ENCODE measurements around the gene PISD. TPM values are rescaled to one million over a fixed set of nuclear protein-coding genes. Genes with fewer than 3 reads are reported as not detected.
A peak's percentile ranks its signal among the peaks of the same experiment; 100 is the strongest.
"Not testable (repeated sequence)": the region's sequence is repeated elsewhere in the genome, so short reads cannot be mapped to it uniquely, and the experiment has no call there.

Gene PISD
- total RNA-seq, 2 donors from 2014 or later: 38.0 to 44.6 TPM

DNA sequence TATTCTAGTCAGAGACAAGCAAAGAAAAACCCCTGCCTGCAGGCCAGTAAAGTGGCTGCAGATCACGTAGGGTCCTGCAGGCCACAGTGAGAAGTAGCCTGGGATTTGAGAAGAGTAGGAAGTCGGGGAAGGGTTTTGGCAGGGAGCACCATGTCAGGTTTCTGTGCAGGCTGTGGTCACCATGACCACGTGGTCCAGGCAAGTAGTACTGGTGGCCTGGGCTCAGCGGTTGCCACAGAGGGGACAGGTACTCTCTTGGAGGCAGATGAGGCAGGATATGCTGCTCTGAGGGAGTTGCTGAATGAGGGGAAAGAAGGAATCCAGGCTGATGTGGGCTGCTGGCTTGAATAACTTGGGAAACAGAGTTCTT lies 46.5 kb downstream of the PISD start:
- intact Hi-C loops (cut with DNase I): no loop called here
- DNase-seq (ENCODE audit: low spot score): no peak

DNA sequence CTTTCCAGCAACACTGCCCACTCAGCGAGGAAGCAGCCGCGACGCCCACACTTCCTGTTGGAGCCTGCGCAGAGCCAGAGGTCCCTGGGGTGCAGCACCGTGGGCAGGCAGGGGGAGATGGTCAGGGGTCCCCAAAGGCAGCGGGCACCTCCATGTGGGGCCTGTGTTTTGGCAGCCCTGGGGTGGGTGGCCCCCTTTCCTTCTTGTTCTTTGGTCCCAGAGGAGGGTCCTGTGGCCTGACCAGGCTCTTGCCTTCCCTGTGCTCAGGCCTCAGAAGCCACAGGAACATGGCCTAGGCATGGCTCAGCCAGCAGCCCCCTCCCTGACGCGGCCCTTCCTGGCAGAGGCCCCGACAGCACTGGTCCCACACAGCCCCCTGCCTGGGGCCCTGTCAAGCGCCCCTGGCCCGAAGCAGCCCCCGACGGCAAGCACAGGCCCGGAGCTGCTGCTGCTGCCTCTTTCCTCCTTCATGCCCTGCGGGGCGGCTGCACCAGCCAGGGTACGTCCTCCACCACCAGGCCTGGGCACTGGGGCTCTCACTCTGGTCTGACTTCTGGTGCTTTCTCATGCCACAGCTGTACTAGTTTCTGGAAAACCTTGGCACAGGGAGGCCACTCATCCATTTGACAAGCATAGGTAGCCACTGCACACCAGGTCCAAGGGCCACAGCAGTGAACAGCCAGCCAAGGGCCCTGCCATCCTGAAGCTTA lies 47.1 kb downstream of the PISD start:
- intact Hi-C loops (cut with DNase I): no loop called here
- DNase-seq (ENCODE audit: low spot score): no peak

DNA sequence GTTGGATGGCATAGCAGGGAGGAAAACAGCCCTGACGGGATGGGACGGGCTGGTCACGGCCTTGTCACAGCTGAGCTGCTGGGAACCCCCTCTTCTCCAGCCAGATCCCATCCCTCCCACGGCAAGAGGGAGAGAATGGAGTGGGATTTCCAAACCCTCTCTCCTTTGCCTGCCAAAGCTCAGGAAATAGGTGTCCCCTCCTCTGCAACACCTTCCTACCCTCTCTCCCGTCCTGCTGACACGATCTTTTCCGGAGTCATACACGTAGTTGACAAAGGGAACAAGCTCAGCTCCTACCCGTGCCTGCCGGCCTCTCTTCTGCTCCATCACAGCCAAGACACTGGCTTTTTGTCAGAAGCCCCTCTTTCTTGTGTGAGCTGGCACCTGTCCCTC lies 48.1 kb downstream of the PISD start:
- DNase-seq (ENCODE audit: low spot score): no peak
- intact Hi-C loops (cut with DNase I): no loop called here

DNA sequence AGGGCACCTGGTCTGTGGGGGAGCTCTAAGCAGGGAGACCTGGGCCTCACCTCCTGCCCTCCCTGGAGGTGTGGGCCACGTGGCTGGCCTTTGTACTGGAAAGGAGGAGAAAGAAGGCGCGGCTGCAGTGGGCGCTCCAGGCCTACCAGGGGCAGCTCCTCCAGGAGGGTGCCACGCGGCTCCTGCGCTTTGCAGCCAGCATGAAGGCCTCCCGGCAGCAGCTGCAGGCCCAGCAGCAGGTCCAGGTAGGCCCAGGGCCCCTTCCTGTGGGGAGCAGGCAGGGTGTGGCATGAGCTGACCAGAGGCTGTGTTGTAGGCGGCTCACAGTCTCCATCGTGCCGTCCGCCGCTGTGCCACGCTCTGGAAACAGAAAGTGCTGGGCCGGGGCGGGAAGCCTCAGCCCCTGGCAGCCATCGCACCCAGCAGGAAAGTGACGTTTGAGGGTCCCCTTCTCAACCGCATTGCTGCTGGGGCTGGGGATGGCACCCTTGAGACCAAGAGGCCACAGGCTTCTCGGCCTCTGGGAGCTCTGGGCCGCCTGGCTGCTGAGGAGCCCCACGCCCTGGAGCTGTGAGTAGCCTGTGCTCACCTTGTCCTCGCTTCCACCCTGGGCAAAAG lies 48.6 kb downstream of the PISD start:
- DNase-seq (ENCODE audit: low spot score): no peak
- intact Hi-C loops (cut with DNase I): no loop called here

DNA sequence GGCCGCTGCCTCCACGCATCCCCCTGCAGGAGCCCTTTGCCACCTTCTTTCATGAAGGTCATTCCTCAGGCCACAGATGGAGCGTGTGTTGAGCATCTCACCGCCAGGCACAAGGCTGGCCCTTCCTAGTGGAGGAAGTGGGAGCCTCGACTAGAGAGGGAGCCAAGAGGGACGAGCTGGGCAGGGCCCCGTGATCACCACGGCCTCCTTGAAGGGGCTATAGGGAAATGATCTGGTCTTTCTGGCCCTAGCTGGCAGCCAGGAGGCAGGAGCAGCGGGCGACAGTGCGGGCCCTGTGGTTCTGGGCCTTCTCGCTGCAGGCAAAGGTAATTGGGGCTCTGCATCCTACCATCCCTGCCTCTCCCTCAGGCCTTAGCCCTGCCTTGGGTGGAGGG lies 49.1 kb downstream of the PISD start:
- no peak for DNase-seq (ENCODE audit: low spot score)
- intact Hi-C loops (cut with DNase I): no loop called here

DNA sequence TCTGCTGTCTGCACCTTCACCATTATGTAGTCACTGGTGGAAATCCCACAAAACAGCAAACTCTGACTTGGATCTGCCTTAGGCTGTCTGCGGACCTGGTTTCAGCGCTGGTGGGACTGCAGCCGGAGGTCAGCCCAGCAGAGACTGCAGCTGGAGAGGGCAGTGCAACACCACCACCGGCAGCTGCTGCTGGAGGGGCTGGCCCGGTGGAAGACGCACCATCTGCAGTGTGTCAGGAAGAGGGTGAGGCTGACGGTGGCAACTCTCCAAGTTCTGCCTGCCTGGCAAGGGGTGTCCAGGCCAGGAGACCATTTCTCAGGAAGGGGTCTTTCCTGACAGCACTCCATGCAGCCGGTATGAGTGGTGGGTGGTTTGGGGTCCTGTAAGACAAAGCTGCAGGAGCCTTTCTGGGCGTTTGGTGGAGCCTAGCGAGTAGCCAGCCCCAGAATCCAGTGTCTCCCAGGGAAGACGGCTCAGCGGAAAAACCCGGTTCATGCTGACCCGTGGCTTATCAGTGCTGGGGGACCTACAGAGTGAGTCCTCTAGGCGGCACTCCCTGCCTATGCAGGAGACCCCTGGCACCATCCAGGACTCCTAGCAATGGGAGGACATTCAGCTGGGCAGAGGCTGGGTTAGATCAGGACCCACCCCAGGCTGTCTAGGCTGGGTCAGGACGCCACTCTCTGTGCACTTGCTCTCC lies 50.8 kb downstream of the PISD start:
- intact Hi-C loops (cut with DNase I): no loop called here
- no peak for DNase-seq (ENCODE audit: low spot score)

DNA sequence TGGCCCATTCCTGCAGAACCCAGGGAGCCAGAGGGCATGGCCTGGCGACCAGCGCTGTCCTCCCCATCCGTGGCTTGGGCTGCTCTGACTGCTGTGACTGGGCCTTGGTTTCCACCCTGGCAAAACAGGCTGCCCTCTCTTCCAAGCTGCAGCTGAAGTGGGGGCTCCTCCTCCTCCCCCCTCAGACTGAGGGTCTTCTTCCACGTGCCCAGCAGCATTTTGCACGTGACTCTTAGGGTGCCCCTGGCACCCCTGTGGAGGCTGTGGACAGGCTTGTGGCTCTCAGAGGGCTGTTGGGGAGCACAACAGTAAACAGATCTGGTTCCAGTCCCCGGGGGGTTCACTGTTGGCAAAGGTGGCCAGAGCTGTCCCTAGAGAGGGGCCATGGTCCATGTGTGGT lies 51.4 kb downstream of the PISD start:
- intact Hi-C loops (cut with DNase I): no loop called here
- no peak for DNase-seq (ENCODE audit: low spot score)

DNA sequence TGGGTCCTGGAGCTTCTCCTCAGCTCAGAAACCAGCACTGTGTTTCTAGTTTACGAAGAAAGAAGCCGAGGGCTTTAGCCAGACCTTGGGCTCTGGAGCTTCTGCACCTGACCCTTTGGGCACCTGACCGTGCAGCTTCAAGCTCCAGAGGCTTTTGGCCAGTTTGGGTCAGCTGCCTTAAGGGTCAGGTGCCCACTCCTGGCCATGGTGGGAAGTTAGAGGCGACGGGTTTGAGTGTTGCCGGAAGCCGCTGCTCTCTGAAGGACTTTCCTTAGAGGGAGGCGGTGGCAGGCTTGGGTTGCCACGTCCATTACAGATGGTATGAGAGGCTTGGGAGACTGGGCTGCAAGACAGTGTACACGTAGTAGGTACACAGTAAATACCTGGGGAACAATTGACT lies 52.3 kb downstream of the PISD start:
- no peak for DNase-seq (ENCODE audit: low spot score)
- intact Hi-C loops (cut with DNase I): no loop called here

DNA sequence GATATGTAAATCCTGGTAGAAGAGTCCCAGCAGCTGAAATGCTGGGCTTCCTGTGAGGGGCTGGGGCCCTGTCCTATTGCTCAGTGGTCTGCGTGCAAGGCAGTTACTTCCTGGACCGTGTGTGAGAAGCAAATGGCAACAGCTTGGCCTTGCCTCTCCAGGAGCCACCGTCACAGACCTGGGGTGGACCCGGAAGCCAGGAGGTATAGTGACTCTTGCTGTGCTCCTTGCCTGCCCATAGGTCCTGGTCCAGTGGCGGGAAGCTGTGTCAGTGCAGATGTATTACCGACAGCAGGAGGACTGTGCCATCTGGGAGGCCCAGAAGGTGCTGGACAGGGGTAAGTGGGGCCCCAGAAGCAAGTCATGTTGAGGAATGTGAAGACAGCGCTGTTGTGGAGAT lies 54.3 kb downstream of the PISD start:
- intact Hi-C loops (cut with DNase I): no loop called here
- no peak for DNase-seq (ENCODE audit: low spot score)

DNA sequence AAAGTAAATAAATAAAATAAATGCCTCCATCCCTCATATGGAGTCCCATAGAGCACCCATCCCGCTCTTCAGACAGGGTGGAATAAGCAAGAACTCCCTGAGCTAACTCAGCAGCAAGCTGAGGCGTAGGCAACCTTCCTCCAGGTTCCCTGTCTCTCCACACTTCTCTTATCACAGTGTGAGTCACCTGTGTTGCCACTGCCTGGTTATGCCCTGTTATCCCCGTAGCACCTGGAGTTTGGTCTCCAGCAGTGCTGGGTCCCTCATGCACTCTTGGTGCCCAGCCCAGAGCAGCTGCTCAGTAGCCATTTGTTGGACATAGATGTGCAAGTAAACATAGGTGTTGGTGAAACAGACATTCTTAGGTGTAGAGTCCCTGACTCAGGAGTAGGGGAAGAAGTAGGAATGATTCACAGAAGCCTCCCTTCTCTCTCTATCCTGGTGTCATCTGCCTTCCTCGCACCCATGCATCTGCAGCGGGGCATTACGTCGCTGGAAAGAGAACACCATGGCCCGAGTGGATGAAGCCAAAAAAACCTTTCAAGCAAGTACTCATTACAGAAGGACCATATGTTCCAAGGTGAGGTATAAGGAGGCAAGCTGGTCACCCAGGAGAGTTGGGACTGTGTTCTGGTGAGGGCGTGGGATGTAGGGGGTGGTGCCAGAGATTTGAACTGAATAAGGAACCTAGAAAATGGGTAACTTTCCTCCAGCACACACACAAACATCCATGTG lies 56.0 kb downstream of the PISD start:
- intact Hi-C loops (cut with DNase I): no loop called here
- peak; percentile 22 for DNase-seq (ENCODE audit: low spot score)

DNA sequence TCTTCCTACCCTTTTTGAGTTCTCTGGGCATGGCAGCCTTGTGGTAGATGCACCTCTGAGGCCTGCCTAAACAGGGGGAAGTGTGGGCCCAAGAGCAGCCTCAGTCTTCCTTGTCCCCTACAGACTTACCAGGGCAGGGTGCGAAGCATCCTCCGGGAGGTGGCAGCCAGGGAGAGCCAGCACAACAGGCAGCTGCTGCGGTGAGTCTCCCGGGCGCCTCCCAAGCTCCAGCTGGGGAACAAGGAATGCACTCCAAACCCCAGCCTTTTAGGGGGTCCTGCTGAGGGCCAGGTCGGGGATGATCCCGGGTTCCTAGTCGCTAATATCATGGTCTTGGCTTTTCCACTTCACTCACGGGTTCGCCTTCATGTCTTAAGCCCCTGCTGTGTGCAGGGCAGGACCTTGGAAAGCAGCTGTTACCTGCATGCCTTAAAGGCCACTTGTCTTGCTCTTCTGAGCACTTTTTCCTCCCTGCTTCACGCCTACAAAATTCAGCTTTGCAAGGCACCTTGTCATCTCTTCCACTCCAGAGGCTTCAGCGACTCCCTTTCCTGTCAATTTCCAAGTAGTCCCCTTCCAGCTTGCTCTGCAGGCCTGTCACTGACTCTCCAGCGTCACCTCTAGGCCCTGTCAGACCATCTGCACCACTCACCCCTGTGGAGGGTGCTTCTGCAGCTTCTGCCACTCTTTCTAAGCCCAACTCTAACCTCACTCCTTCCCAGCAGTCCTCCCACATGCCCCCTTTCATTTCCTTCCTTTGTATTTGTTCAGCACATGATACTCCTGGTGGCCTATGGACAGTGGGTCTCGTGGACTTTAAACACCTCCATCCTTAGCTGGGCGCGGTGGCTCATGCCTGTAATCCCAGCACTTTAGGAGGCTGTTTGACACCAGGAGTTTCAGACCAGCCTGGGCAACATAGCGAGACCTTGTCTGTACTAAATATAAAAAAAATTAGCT lies 57.0 kb downstream of the PISD start:
- DNase-seq (ENCODE audit: low spot score): peak; percentile 74
- intact Hi-C loops (cut with DNase I): no loop called here

DNA sequence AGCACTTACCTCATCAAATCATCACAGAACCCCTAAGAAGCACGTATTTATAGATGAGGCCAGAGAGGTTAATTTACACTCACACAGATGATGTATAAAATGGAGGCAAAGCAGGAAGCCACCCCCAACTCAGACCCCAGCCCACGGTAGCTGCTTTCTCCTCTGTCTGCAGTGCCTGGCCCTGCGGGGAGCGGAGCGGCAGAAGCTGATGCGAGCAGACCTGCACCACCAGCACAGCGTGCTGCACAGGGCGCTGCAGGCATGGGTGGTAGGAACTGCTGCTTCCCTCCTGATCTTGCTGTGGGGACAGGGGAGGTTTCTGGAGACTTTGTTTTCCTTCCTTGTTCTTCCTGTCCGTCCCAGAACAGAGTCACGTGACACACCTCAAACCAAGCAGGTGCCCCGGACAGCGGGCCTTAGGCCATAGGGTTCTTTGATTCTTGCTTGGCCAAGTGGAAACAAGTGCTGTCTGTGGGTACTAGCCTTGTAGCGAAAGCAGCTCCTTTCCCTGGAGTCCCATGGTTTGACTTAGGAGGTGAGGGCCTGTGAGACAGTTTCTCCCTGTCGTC lies 57.8 kb downstream of the PISD start:
- intact Hi-C loops (cut with DNase I): no loop called here
- DNase-seq (ENCODE audit: low spot score): peak; percentile 30

DNA sequence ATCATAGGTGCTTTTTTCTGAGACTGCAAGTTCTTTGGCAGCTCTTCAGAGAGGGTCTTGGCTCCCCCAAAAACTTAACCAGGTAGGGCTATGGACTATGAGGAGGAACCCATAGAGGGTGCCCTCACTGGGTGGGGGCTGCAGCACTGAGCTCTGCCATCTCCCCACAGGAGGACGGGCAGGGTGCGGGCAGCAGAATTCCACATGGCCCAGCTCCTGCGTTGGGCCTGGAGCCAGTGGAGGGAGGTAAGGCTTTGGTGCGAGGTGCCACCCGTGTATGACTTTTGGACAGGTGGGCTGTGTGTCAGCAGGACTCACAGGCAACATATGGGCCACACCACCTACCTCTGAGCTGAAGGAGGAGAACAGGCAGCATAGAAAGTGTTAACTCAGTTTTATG lies 58.4 kb downstream of the PISD start:
- peak; percentile 36 for DNase-seq (ENCODE audit: low spot score)
- intact Hi-C loops (cut with DNase I): no loop called here

DNA sequence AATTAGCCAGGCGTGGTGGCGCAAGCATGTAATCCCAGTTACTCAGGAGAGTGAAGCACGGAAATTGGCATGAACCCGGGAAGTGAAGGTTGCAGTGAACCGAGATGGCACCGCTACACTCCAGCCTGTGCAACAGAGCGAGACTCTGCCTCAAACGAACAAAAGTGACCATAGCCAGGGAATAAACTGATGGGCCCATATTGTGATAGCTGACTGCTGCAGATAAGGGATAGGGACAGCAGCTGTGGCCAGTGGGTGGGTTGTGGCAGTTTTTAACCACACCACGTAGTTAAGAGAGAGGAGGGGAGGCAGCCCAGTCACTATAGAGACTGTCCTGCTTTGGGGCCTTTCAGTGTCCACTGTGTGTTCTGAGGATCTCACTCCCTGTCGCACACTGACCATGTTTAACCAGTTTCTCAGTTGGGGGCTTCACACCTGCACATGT lies 58.9 kb downstream of the PISD start:
- peak; percentile 36 for DNase-seq (ENCODE audit: low spot score)
- intact Hi-C loops (cut with DNase I): no loop called here

DNA sequence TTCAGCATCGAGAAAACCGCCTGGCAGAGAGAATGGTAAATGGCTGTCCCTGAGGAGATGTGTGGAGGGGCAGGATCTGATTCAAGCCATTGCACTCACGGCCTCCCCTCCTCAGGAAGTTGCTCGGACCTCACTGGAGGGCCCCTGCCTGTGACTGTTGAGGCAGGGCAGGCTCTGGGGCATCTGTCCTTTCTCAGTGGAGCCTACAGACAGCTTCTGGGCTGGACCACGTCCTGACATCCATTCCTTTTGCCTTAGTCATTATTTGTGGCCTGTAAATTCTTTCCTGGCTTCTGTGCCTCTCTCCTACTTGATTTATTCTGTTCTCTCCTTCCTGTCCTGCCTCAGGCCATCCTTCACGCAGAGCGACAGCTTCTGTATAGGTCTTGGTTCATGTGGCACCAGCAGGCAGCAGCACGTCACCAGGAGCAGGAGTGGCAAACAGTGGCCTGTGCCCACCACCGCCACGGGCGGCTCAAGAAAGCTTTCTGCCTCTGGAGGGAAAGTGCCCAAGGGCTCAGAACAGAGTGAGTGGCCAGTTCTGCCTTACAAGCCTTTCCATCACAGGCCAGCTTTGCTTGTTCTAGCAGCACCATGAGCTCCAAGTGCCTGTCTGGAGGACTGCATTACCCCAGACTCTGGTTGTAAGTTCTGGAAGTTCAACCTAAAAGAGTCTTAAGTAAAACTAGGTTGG lies 59.6 kb downstream of the PISD start:
- DNase-seq (ENCODE audit: low spot score): no peak
- intact Hi-C loops (cut with DNase I): no loop called here

DNA sequence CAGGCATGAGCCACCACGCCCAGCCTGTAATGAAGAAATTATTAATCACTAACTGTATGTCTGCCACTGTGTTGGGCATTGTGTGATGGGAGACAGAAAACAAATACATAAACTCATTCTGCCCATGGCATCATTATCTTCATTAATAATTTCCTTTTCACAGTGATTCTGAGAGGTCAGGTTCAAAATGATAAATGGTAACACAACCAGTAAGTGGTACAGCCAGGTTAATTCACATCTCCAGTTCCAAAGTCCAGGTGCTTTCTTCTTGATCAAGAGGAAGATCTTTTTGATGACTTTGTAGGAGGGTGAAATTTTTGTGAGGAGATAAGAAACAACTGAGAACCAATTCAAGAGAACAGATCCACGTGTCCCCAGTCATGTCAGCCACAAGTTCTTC lies 66.7 kb downstream of the PISD start:
- intact Hi-C loops (cut with DNase I): no loop called here
- DNase-seq (ENCODE audit: low spot score): no peak

DNA sequence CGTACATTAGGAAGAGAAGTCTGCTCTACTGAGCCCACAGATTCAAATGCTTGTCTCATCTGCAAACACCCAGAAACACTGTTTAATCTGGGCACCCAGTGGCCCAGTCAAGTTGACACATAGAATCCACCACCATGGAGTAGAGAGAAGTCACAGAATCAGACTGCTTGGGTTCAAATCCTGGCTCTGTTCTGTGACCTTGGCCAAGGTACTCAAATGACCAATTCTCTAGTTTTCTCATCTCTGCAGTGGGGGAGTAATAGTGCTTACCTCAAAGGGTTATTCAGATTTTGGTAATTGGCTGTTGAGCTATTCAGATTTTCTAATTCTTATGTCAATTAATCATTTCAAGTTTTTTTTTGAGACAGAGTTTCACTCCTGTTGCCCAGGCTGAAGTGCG lies 71.9 kb downstream of the PISD start:
- DNase-seq (ENCODE audit: low spot score); intact Hi-C loops (cut with DNase I): not testable (repeated sequence)
